HCT116 (cell line): ENCODE measurements around the gene ANKZF1.

Experiments
- CEBPB ChIP-seq: IDR thresholded peaks from 2 replicates; pipeline ENCODE4 v1.6.1; 2012; ENCODE audit warnings: low read depth
- EZH2 ChIP-seq: fragments of 200-600 bp; sonication (generic); IDR thresholded peaks from 2 replicates; pipeline ENCODE4 v1.6.1; 2017; ENCODE audit warnings: antibody characterized with exemption, mixed run types
- POLR2A ChIP-seq: IDR thresholded peaks from 2 replicates; pipeline ENCODE4 v1.7.0; 2011; ENCODE audit warnings: borderline replicate concordance; ENCODE audit not compliant: insufficient read depth, insufficient read length; ENCODE audit errors: extremely low read depth
- POLR2AphosphoS5 ChIP-seq: IDR thresholded peaks from 2 replicates; pipeline ENCODE4 v1.6.1; 2011; ENCODE audit warnings: mild to moderate bottlenecking, low read depth, low read length, moderate library complexity
- RAD21 ChIP-seq: IDR thresholded peaks from 2 replicates; pipeline ENCODE4 v1.6.1; 2012; ENCODE audit warnings: low read depth, mild to moderate bottlenecking
- SIN3A ChIP-seq: IDR thresholded peaks from 2 replicates; pipeline ENCODE4 v1.6.1; 2012; ENCODE audit warnings: low read depth
- SRF ChIP-seq: IDR thresholded peaks from 2 replicates; pipeline ENCODE4 v1.6.1; 2012; ENCODE audit warnings: low read depth
- ZFX ChIP-seq: fragments of 450-650 bp; IDR thresholded peaks from 2 replicates; pipeline ENCODE4 v1.6.1; 2017
- TF ChIP-seq, protein P1 (sequence below), 3 experiments: fragments of 200-600 bp in 1 of 3; sonication (generic) in 1 of 3; IDR thresholded peaks in 2 of 3; conservative IDR thresholded peaks in 1 of 3; 2 replicates each; pipeline ENCODE4 v1.5.1; 2012 to 2017; ENCODE audit warnings: low read depth in 2 of 3, low read length in 2 of 3, antibody characterized with exemption in 1 of 3, borderline replicate concordance in 1 of 3, control low read depth in 1 of 3, mild to moderate bottlenecking in 1 of 3, mixed read lengths in 1 of 3, mixed run types in 1 of 3, moderate library complexity in 1 of 3; ENCODE audit not compliant: insufficient read depth in 1 of 3
- TF ChIP-seq, protein P2 (sequence below): IDR thresholded peaks from 2 replicates; pipeline ENCODE4 v1.6.1; 2011; ENCODE audit warnings: mild to moderate bottlenecking, low read length, moderate library complexity; ENCODE audit not compliant: insufficient replicate concordance; ENCODE audit errors: extremely low read depth
- TF ChIP-seq, protein P3 (sequence below): IDR thresholded peaks from 2 replicates; pipeline ENCODE4 v1.6.1; 2012

DNA sequence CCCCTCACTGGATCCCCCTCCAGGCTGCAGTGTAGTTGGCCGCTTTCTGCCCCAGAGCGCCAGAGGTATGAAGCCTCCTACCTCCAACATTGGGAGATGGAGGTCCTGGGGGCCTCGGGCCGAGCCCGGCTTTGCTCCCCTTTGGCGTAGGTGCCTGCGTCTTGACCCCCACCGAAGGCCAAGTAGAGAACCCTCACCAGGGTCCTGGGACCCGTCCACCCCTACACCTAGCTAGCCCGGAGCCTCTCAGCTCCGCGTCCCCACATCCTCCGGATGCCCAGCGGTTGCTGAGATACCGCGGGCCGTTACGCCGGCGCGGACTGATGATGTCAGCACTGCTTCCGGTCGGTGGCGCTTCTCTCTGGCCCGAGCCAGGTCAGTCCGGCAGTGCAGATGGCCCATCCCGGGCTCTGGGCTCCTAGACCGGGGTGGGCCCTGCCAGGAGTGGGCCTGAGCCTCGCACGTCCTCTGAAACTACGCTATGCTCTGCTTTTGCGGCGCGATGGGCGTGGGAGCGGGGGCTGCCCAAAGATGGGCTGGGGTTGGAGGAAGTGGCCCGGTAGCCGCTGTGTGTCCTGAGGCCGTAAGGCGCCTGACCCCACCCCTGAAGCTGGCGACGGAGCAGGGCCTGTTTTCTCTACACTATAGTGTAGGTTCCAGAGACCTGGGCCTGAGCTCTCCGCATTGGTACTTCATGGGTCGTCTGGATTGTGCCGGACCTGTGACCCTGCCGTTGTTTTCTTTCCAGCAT, 15.7 kb downstream of the ANKZF1 start, which contains the start of the genes GLB1L and STK16:
- no peak for TF ChIP-seq RAD21
- TF ChIP-seq, protein P1, sequence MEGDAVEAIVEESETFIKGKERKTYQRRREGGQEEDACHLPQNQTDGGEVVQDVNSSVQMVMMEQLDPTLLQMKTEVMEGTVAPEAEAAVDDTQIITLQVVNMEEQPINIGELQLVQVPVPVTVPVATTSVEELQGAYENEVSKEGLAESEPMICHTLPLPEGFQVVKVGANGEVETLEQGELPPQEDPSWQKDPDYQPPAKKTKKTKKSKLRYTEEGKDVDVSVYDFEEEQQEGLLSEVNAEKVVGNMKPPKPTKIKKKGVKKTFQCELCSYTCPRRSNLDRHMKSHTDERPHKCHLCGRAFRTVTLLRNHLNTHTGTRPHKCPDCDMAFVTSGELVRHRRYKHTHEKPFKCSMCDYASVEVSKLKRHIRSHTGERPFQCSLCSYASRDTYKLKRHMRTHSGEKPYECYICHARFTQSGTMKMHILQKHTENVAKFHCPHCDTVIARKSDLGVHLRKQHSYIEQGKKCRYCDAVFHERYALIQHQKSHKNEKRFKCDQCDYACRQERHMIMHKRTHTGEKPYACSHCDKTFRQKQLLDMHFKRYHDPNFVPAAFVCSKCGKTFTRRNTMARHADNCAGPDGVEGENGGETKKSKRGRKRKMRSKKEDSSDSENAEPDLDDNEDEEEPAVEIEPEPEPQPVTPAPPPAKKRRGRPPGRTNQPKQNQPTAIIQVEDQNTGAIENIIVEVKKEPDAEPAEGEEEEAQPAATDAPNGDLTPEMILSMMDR (IDR thresholded peaks at IDR 0.05 in 2 of 3, conservative IDR thresholded peaks at IDR 0.05 in 1 of 3; ENCODE audit: borderline replicate concordance in 1 of 3, insufficient read depth in 1 of 3, low read depth in 2 of 3, low read length in 2 of 3): no peak
- TF ChIP-seq SRF: no peak
- TF ChIP-seq, protein P2, sequence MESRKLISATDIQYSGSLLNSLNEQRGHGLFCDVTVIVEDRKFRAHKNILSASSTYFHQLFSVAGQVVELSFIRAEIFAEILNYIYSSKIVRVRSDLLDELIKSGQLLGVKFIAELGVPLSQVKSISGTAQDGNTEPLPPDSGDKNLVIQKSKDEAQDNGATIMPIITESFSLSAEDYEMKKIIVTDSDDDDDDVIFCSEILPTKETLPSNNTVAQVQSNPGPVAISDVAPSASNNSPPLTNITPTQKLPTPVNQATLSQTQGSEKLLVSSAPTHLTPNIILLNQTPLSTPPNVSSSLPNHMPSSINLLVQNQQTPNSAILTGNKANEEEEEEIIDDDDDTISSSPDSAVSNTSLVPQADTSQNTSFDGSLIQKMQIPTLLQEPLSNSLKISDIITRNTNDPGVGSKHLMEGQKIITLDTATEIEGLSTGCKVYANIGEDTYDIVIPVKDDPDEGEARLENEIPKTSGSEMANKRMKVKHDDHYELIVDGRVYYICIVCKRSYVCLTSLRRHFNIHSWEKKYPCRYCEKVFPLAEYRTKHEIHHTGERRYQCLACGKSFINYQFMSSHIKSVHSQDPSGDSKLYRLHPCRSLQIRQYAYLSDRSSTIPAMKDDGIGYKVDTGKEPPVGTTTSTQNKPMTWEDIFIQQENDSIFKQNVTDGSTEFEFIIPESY: peak; percentile 25
- no peak for TF ChIP-seq EZH2
- TF ChIP-seq SIN3A: no peak
- no peak for TF ChIP-seq CEBPB
- TF ChIP-seq POLR2A: peak; percentile 72
- TF ChIP-seq ZFX: peak; percentile 91; the same call in 1 of the 2 replicates
- peak; percentile 94 for TF ChIP-seq POLR2AphosphoS5
- TF ChIP-seq, protein P3, sequence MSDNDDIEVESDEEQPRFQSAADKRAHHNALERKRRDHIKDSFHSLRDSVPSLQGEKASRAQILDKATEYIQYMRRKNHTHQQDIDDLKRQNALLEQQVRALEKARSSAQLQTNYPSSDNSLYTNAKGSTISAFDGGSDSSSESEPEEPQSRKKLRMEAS: no peak
